Measurements from ENCODE around the gene TPR. TPM values are rescaled to one million over a fixed set of nuclear protein-coding genes. Genes with fewer than 3 reads are reported as not detected.
"Not testable (repeated sequence)": the region's sequence is repeated elsewhere in the genome, so short reads cannot be mapped to it uniquely, and the experiment has no call there.

The TPR gene
- 53.0 and 61.8 TPM in 2 replicates for total RNA-seq (2014; rRNA removed; shearing (Covaris generic))

GRCh38 chr1:186375152-186375928, at the start of gene TPR, which contains the start of gene ODR4:
Gene TPR, minus strand, starts transcription at chr1:186375253. Its CDS starts 225 bp downstream, at chr1:186375028.
Gene ODR4, plus strand, starts transcription at chr1:186375838. Its CDS starts 3,948 bp downstream, at chr1:186379786.
- no peaks in the 10 kb centered on the region for H3K27me3 ChIP-seq (replicated peaks)
- H3K4me3 ChIP-seq, result peak within 1 kb of the TSS; percentile 69
- H3K36me3 ChIP-seq, result peaks cover 43% of the 10 kb centered on the region
- peak within 1 kb of the TSS; percentile 90 for H3K27ac ChIP-seq
- peak; percentile 98 to 100 for DNase-seq (ENCODE audit: low read depth in 1 of 2, low spot score in 2 of 2)
- no peaks in the 10 kb centered on the region for H3K9me3 ChIP-seq (replicated peaks)
- H3K4me1 ChIP-seq (replicated peaks), result no peaks in the 10 kb centered on the region

GRCh38 chr1:186424539-186424938, 49.5 kb upstream of the TPR start:
- peaks cover 1% of the 10 kb centered on the region for H3K36me3 ChIP-seq
- no peak overlapping the region for H3K4me3 ChIP-seq
- no peaks in the 10 kb centered on the region for H3K9me3 ChIP-seq (replicated peaks)
- DNase-seq (ENCODE audit: low read depth in 1 of 2, low spot score in 2 of 2), result no peak
- no peaks in the 10 kb centered on the region; the same call in 1 of the 2 replicates for H3K4me1 ChIP-seq (replicated peaks)
- no peak overlapping the region for H3K27ac ChIP-seq
- H3K27me3 ChIP-seq (replicated peaks), result no peaks in the 10 kb centered on the region

DNA sequence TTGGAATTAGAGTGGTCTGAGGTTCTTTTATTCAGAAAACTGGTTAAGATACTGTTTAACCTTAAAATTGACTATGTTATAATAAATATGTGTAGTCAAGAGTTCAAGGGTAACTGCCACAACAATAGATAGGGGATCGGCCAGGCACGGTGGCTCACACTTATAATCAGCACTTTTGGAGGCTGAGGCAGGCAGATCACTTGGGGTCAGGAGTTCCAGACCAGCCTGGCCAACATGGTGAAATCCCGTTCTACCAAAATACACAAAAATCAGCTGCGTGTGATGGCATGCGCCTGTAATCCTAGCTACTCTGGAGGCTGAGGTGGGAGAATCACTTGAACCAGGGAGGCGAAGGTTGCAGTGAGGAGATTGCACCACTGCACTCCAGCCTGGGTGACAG, 46.4 kb upstream of the TPR start:
- Histone ChIP-seq H3K4me1 (replicated peaks) (no peaks in the 10 kb centered on the region; the same call in 1 of the 2 replicates), H3K27me3 (replicated peaks) (no peaks in the 10 kb centered on the region), H3K36me3 (peaks cover 14% of the 10 kb centered on the region), H3K9me3 (replicated peaks) (no peaks in the 10 kb centered on the region), H3K4me3 (no peak overlapping the region), H3K27ac (no peak overlapping the region)
- no peak for DNase-seq (ENCODE audit: low read depth in 1 of 2, low spot score in 2 of 2)

GRCh38 chr1:186420923-186421322, 45.9 kb upstream of the TPR start:
- H3K36me3 ChIP-seq, result peaks cover 14% of the 10 kb centered on the region
- H3K27ac ChIP-seq, result no peak overlapping the region
- no peaks in the 10 kb centered on the region for H3K27me3 ChIP-seq (replicated peaks)
- H3K4me3 ChIP-seq, result no peak overlapping the region
- no peaks in the 10 kb centered on the region; the same call in 1 of the 2 replicates for H3K4me1 ChIP-seq (replicated peaks)
- H3K9me3 ChIP-seq (replicated peaks), result no peaks in the 10 kb centered on the region
- DNase-seq (ENCODE audit: low read depth in 1 of 2, low spot score in 2 of 2), result no peak

DNA sequence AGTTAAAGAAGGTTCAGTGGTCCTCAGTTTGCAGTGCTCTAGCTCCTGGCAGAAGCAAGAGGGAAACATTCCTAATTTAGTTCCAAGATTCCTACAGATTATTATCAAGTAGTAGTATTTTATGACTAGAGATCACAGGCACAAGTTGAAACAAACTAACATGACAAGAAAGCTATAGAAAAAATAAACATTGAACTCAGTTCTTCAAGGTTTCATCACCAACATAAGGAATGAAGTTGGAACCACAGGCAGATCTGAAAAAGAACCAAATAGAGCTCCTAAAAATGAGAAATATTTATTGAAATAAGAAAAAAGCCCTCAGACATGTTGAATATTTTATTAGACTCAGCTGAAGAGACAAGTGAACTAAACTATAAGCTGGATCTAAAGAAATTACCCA, 45.3 kb upstream of the TPR start:
- no peak overlapping the region for H3K27ac ChIP-seq
- peaks cover 16% of the 10 kb centered on the region for H3K36me3 ChIP-seq
- H3K4me3 ChIP-seq, result no peak overlapping the region
- H3K4me1 ChIP-seq (replicated peaks), result no peaks in the 10 kb centered on the region; the same call in 1 of the 2 replicates
- H3K27me3 ChIP-seq (replicated peaks), result no peaks in the 10 kb centered on the region
- H3K9me3 ChIP-seq (replicated peaks), result no peaks in the 10 kb centered on the region
- no peak for DNase-seq (ENCODE audit: low read depth in 1 of 2, low spot score in 2 of 2)

GRCh38 chr1:186418503-186418902, 43.5 kb upstream of the TPR start:
- H3K27me3 ChIP-seq (replicated peaks), result no peaks in the 10 kb centered on the region
- H3K27ac ChIP-seq, result no peak overlapping the region
- no peak overlapping the region for H3K4me3 ChIP-seq
- no peaks in the 10 kb centered on the region; the same call in 1 of the 2 replicates for H3K4me1 ChIP-seq (replicated peaks)
- H3K36me3 ChIP-seq, result peaks cover 16% of the 10 kb centered on the region
- H3K9me3 ChIP-seq (replicated peaks), result no peaks in the 10 kb centered on the region
- DNase-seq (ENCODE audit: low read depth in 1 of 2, low spot score in 2 of 2), result no peak

GRCh38 chr1:186413319-186413718, 38.3 kb upstream of the TPR start:
- Histone ChIP-seq H3K4me1 (replicated peaks) (no peaks in the 10 kb centered on the region; the same call in 1 of the 2 replicates), H3K4me3 (no peak overlapping the region), H3K27me3 (replicated peaks) (no peaks in the 10 kb centered on the region), H3K27ac (no peak overlapping the region), H3K36me3 (peaks cover 31% of the 10 kb centered on the region), H3K9me3 (replicated peaks) (no peaks in the 10 kb centered on the region)
- no peak for DNase-seq (ENCODE audit: low read depth in 1 of 2, low spot score in 2 of 2)

- no peaks in the 10 kb centered on the region for H3K9me3 ChIP-seq (replicated peaks)
- peaks cover 61% of the 10 kb centered on the region for H3K36me3 ChIP-seq
- H3K4me3 ChIP-seq, result no peak overlapping the region
- H3K27me3 ChIP-seq (replicated peaks), result no peaks in the 10 kb centered on the region
- no peak overlapping the region for H3K27ac ChIP-seq
- no peak for DNase-seq (ENCODE audit: low read depth in 1 of 2, low spot score in 2 of 2)
- H3K4me1 ChIP-seq (replicated peaks), result no peaks in the 10 kb centered on the region
Measured at GRCh38 chr1:186409091-186409490, 34.0 kb upstream of the TPR start.

DNA sequence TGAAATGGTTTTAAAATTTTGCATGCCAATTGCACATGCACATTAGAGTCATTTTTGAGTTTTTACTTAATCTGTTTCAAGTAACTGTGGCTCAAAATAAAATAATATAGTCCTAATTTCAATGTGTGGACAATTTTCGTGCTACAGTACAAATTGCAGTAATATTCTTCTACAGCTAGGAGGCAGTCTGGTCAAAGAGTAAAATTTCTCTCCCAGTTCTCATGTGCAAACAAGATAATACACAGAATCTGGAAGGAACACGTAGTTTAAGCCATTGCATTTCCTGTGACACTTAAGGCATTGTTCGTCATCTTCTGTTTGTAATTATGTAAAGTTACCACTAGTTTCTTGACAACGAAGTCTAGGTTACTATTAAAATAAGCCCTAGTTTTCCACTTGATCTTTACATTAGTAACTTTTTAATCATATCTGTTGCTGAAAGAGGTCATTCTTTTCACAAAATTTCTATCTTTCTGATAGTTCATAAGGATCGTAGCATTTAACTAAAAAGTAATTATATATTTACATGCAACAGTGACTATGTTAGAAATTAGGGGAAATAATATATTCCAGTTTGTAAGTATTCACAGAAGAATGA, 29.5 kb upstream of the TPR start:
- no peak for DNase-seq (ENCODE audit: low read depth in 1 of 2, low spot score in 2 of 2)
- Histone ChIP-seq H3K36me3 (peaks cover 65% of the 10 kb centered on the region), H3K27ac (no peak overlapping the region)

GRCh38 chr1:186403632-186404031, 28.6 kb upstream of the TPR start:
- H3K36me3 ChIP-seq, result peaks cover 68% of the 10 kb centered on the region

More for the DNA sequence above, 29.5 kb upstream of the TPR start:
- Histone ChIP-seq H3K27me3 (replicated peaks) (no peaks in the 10 kb centered on the region), H3K4me3 (no peak overlapping the region), H3K4me1 (replicated peaks) (no peaks in the 10 kb centered on the region), H3K9me3 (replicated peaks) (no peaks in the 10 kb centered on the region)

DNA sequence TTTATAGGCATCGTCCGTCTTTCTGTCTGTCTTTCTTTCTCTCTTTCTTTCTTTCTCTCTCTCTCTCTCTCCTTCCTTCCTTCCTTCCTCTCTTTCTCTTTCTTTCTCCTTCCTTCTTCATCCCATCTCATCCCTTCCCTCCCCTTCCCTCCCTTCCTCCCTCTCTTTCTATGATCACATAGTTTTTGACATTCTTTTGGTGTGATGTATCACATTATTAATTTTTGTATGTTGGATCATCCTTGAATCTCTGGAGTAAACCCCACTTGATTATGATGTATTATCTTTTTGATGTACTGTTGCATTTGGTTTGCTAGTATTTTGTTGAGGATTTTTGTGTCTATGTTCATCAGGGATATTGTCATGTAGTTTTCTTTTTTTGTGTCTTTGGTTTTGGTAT, 26.4 kb upstream of the TPR start:
- not testable (repeated sequence) for H3K9me3 ChIP-seq (replicated peaks); H3K4me1 ChIP-seq (replicated peaks); H3K4me3 ChIP-seq; DNase-seq (ENCODE audit: low read depth in 1 of 2, low spot score in 2 of 2); H3K27me3 ChIP-seq (replicated peaks); H3K27ac ChIP-seq
- peaks cover 67% of the 10 kb centered on the region for H3K36me3 ChIP-seq

More at GRCh38 chr1:186403632-186404031, 28.6 kb upstream of the TPR start:
- no peak overlapping the region for H3K4me3 ChIP-seq
- DNase-seq (ENCODE audit: low read depth in 1 of 2, low spot score in 2 of 2), result no peak
- H3K9me3 ChIP-seq (replicated peaks), result no peaks in the 10 kb centered on the region
- H3K27me3 ChIP-seq (replicated peaks), result no peaks in the 10 kb centered on the region
- no peaks in the 10 kb centered on the region for H3K4me1 ChIP-seq (replicated peaks)
- H3K27ac ChIP-seq, result no peak overlapping the region

- not testable (repeated sequence) for H3K27me3 ChIP-seq (replicated peaks); H3K27ac ChIP-seq; H3K4me3 ChIP-seq; DNase-seq (ENCODE audit: low read depth in 1 of 2, low spot score in 2 of 2); H3K4me1 ChIP-seq (replicated peaks); H3K9me3 ChIP-seq (replicated peaks)
- peaks cover 75% of the 10 kb centered on the region for H3K36me3 ChIP-seq
Measured at GRCh38 chr1:186392711-186393110, 17.7 kb upstream of the TPR start.

GRCh38 chr1:186391841-186392240, 16.8 kb upstream of the TPR start:
- H3K27me3 ChIP-seq (replicated peaks), result no peaks in the 10 kb centered on the region
- no peaks in the 10 kb centered on the region for H3K9me3 ChIP-seq (replicated peaks)
- H3K4me1 ChIP-seq (replicated peaks), result no peaks in the 10 kb centered on the region
- no peak for DNase-seq (ENCODE audit: low read depth in 1 of 2, low spot score in 2 of 2)
- H3K36me3 ChIP-seq, result peaks cover 71% of the 10 kb centered on the region
- H3K4me3 ChIP-seq, result no peak overlapping the region
- no peak overlapping the region for H3K27ac ChIP-seq

GRCh38 chr1:186390925-186391324, 15.9 kb upstream of the TPR start:
- DNase-seq (ENCODE audit: low read depth in 1 of 2, low spot score in 2 of 2), result no peak
- Histone ChIP-seq H3K9me3 (replicated peaks) (no peaks in the 10 kb centered on the region), H3K36me3 (peaks cover 73% of the 10 kb centered on the region), H3K27ac (no peak overlapping the region), H3K4me1 (replicated peaks) (no peaks in the 10 kb centered on the region), H3K27me3 (replicated peaks) (no peaks in the 10 kb centered on the region), H3K4me3 (no peak overlapping the region)
